ENCODE measurements around the gene KAT6B.

The KAT6B gene

GRCh38 chr10:74957285-74957961 is 131.0 kb downstream of the KAT6B start:
- DNase-seq: no peak

GRCh38 chr10:74958316-74958715 is 131.9 kb downstream of the KAT6B start:
- DNase-seq: no peak

GRCh38 chr10:74960670-74961069 is 134.3 kb downstream of the KAT6B start:
- DNase-seq: no peak

- no peak for DNase-seq
Measured at GRCh38 chr10:74962517-74962916, 136.1 kb downstream of the KAT6B start.

GRCh38 chr10:74963549-74963948 is 137.1 kb downstream of the KAT6B start:
- DNase-seq: no peak

GRCh38 chr10:74967911-74968666 is 141.7 kb downstream of the KAT6B start:
- peak; percentile 18 for DNase-seq

- no peak for DNase-seq
Measured at GRCh38 chr10:74968667-74969061, 142.3 kb downstream of the KAT6B start.

GRCh38 chr10:74969093-74969492 is 142.7 kb downstream of the KAT6B start:
- no peak for DNase-seq

GRCh38 chr10:74969530-74969929 is 143.1 kb downstream of the KAT6B start:
- DNase-seq: no peak

GRCh38 chr10:74973741-74974392 is 147.5 kb downstream of the KAT6B start:
- DNase-seq: no peak

- DNase-seq: no peak
Measured at GRCh38 chr10:74975758-74976157, 149.4 kb downstream of the KAT6B start.

GRCh38 chr10:74976565-74976964 is 150.2 kb downstream of the KAT6B start:
- DNase-seq: no peak

GRCh38 chr10:74977072-74977471 is 150.7 kb downstream of the KAT6B start:
- DNase-seq: no peak

- peak; percentile 57 for DNase-seq
Measured at GRCh38 chr10:74977913-74978847, 151.8 kb downstream of the KAT6B start.

GRCh38 chr10:74981831-74982633 is 155.6 kb downstream of the KAT6B start:
- no peak for DNase-seq

- DNase-seq: no peak
Measured at GRCh38 chr10:74982634-74982982, 156.2 kb downstream of the KAT6B start.

GRCh38 chr10:74983383-74983782 is 157.0 kb downstream of the KAT6B start:
- no peak for DNase-seq

- no peak for DNase-seq
Measured at GRCh38 chr10:74987339-74988053, 161.1 kb downstream of the KAT6B start.

- no peak for DNase-seq
Measured at GRCh38 chr10:74988054-74988775, 161.8 kb downstream of the KAT6B start.

GRCh38 chr10:74988832-74989561 is 162.6 kb downstream of the KAT6B start:
- DNase-seq: no peak
